NB4 (cell line): ENCODE results near the gene CKB.

Source experiments
- POLR2A ChIP-seq: IDR thresholded peaks from 2 replicates; pipeline ENCODE4 v1.6.1; 2011; ENCODE audit warnings: mild to moderate bottlenecking; ENCODE audit not compliant: insufficient read length; ENCODE audit errors: extremely low read depth
- TF ChIP-seq, protein P1 (sequence below): IDR thresholded peaks from one replicate; pipeline ENCODE4 v1.5.1; 2012; ENCODE audit warnings: low read depth, low read length
- TF ChIP-seq, protein P2 (sequence below): IDR thresholded peaks from 2 replicates; pipeline ENCODE4 v1.6.1; 2011; ENCODE audit warnings: low read depth, low read length

DNA sequence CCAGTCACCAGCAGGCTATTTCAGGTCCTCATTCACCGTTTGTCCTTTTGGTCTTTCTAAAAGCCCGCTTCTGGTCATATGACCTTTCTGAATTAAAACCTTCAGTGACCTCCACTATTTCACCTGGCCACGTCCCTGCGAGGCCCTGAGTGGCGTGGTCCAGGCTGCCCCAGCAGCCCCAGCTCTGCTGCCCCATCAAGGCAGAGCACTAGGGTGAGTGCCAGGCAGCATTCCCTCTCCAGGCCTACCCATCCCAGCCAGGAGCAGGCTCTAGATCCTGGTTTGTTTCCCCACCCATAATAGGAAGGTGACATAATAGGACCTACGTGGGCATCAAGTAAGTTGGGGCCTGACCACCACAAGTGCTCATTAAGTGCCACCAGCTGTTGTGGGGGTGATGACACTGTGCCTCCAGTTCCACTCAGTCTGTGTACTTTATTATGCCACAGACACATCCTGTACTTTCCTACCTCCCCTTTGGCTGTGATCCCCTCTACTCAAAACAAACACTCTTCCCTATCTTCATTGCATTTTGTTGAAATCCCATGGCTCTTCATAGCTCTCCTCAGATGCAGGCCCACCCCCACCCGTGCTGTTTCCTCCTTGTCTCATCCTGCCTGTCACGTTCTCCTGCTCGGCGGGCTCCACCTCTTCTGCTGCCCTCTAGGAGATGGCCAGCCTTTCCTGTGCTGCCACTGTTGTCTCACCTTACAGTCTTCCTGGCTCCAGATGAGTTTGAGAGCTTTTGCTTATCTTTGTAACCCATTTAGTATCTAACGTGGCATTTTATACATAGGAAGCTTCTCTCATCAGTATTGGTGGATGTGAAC is 21.4 kb downstream of the CKB start:
- TF ChIP-seq, protein P1, sequence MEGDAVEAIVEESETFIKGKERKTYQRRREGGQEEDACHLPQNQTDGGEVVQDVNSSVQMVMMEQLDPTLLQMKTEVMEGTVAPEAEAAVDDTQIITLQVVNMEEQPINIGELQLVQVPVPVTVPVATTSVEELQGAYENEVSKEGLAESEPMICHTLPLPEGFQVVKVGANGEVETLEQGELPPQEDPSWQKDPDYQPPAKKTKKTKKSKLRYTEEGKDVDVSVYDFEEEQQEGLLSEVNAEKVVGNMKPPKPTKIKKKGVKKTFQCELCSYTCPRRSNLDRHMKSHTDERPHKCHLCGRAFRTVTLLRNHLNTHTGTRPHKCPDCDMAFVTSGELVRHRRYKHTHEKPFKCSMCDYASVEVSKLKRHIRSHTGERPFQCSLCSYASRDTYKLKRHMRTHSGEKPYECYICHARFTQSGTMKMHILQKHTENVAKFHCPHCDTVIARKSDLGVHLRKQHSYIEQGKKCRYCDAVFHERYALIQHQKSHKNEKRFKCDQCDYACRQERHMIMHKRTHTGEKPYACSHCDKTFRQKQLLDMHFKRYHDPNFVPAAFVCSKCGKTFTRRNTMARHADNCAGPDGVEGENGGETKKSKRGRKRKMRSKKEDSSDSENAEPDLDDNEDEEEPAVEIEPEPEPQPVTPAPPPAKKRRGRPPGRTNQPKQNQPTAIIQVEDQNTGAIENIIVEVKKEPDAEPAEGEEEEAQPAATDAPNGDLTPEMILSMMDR = no peak
- TF ChIP-seq, protein P2, sequence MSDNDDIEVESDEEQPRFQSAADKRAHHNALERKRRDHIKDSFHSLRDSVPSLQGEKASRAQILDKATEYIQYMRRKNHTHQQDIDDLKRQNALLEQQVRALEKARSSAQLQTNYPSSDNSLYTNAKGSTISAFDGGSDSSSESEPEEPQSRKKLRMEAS = no peak
- TF ChIP-seq POLR2A = no peak
